SK-N-SH (cell line): ENCODE results near the gene EXOC4. TPM values are rescaled to one million over a fixed set of nuclear protein-coding genes. Genes with fewer than 3 reads are reported as not detected.

ENCODE experiments used
- CTCF ChIA-PET: fragments of 300-600, 350-600 bp; formaldehyde crosslinking; extraction: SDS; loops from one replicate; lab custom pipeline; 2021; lab: Yijun Ruan, JAX
- POLR2A ChIA-PET: fragments of 350-600 bp; sonication (Branson Sonifier 250); formaldehyde crosslinking; extraction: SDS; loops from one replicate; lab custom pipeline; 2020; ENCODE audit warnings: antibody characterized with exemption, inconsistent platforms; lab: Yijun Ruan, JAX
- DNase-seq: peaks from one replicate; pipeline ENCODE4 v3.0.0; 2012
- H2AFZ ChIP-seq: fragments of 200-600 bp; sonication (generic); 2 replicates; pipeline ENCODE4 v1.8.1; 2016; ENCODE audit warnings: antibody characterized with exemption, mild to moderate bottlenecking, low read depth
- H3F3A ChIP-seq: fragments of 200-600 bp; sonication (generic); replicated peaks from 2 replicates; pipeline ENCODE3; 2016; ENCODE audit warnings: antibody characterized with exemption, mild to moderate bottlenecking; ENCODE audit not compliant: insufficient read depth
- H3K27ac ChIP-seq, 2 experiments: fragments of 200-500 bp in 1 of 2; fragments of 200-600 bp in 1 of 2; sonication (Bioruptor generic) in 1 of 2; sonication (generic), shearing (Covaris generic) in 1 of 2; 2 replicates each; pipeline versions ENCODE4 v1.5.1 to v1.6.1; 2014 to 2016; ENCODE audit warnings: low read depth in 2 of 2, inconsistent platforms in 1 of 2, low read length in 1 of 2, mild to moderate bottlenecking in 1 of 2, mixed read lengths in 1 of 2
- H3K27me3 ChIP-seq: fragments of 200-600 bp; sonication (generic), shearing (Covaris generic); 2 replicates; pipeline ENCODE4 v1.6.1; 2016; ENCODE audit warnings: mixed run types; ENCODE audit not compliant: insufficient read depth
- H3K36me3 ChIP-seq, 2 experiments: fragments of 200-500 bp in 1 of 2; fragments of 200-600 bp in 1 of 2; sonication (Bioruptor generic) in 1 of 2; sonication (generic) in 1 of 2; replicated peaks in 1 of 2; 2 replicates each; pipeline versions ENCODE3 to v1.5.1; 2014 to 2016; ENCODE audit warnings: low read length in 1 of 2, mild to moderate bottlenecking in 1 of 2; ENCODE audit not compliant: insufficient read depth in 2 of 2, control insufficient read depth in 1 of 2
- H3K4me1 ChIP-seq, 2 experiments: fragments of 200-500 bp in 1 of 2; fragments of 200-600 bp in 1 of 2; sonication (Bioruptor generic) in 1 of 2; sonication (generic), shearing (Covaris generic) in 1 of 2; 2 replicates each; pipeline versions ENCODE4 v1.5.1 to v1.6.1; 2014 to 2016; ENCODE audit warnings: low read depth in 1 of 2, low read length in 1 of 2, mixed run types in 1 of 2; ENCODE audit not compliant: insufficient read depth in 2 of 2, control insufficient read depth in 1 of 2
- H3K4me2 ChIP-seq: fragments of 200-600 bp; sonication (generic), shearing (Covaris generic); 2 replicates; pipeline ENCODE4 v1.6.1; 2017; ENCODE audit warnings: mixed run types
- H3K4me3 ChIP-seq, 2 experiments: fragments of 200-500 bp in 1 of 2; fragments of 200-600 bp in 1 of 2; sonication (Bioruptor generic) in 1 of 2; sonication (generic), shearing (Covaris generic) in 1 of 2; 2 replicates each; pipeline versions ENCODE4 v1.5.1 to v1.8.1; 2014 to 2016; ENCODE audit warnings: low read depth in 2 of 2, inconsistent platforms in 1 of 2, low read length in 1 of 2, mild to moderate bottlenecking in 1 of 2, mixed read lengths in 1 of 2, moderate library complexity in 1 of 2
- H3K79me2 ChIP-seq: fragments of 200-600 bp; sonication (generic); 2 replicates; pipeline ENCODE4 v1.8.1; 2017; ENCODE audit warnings: mild to moderate bottlenecking; ENCODE audit not compliant: insufficient read depth
- H3K9ac ChIP-seq: fragments of 200-600 bp; sonication (generic); 2 replicates; pipeline ENCODE4 v1.6.1; 2017; ENCODE audit warnings: mixed run types
- H3K9me2 ChIP-seq: fragments of 200-600 bp; sonication (generic); 2 replicates; pipeline ENCODE4 v1.6.1; 2017; ENCODE audit warnings: mixed run types
- H3K9me3 ChIP-seq: fragments of 200-600 bp; sonication (generic); 2 replicates; pipeline ENCODE4 v1.6.1; 2017; ENCODE audit warnings: mixed run types, mild to moderate bottlenecking, moderate library complexity
- H4K20me1 ChIP-seq: fragments of 200-600 bp; sonication (generic); 2 replicates; pipeline ENCODE4 v1.6.1; 2017; ENCODE audit warnings: mild to moderate bottlenecking, mixed run types; ENCODE audit not compliant: insufficient read depth
- CHD2 ChIP-seq: fragments of 150-350 bp; IDR thresholded peaks from 2 replicates; pipeline ENCODE4 v1.6.1; 2018; ENCODE audit warnings: low read length; ENCODE audit not compliant: partially characterized antibody
- CTCF ChIP-seq: fragments of 200-600 bp; sonication (generic); IDR thresholded peaks from 2 replicates; pipeline ENCODE4 v1.6.1; 2017; ENCODE audit warnings: antibody characterized with exemption, mild to moderate bottlenecking, moderate library complexity
- EP300 ChIP-seq, 2 experiments: IDR thresholded peaks; 2 replicates each; pipeline versions ENCODE4 v1.4.0 to v1.6.1; 2012; ENCODE audit warnings: borderline replicate concordance in 1 of 2, low read depth in 1 of 2, low read length in 1 of 2
- FOXJ3 ChIP-seq: sonication (generic); formaldehyde crosslinking; IDR thresholded peaks from 2 replicates; pipeline ENCODE4 v1.5.1; 2020; ENCODE audit warnings: mild to moderate bottlenecking, missing genetic modification reagents
- GATA2 ChIP-seq: sonication (generic); formaldehyde crosslinking; IDR thresholded peaks from 2 replicates; pipeline ENCODE4 v1.5.0; 2020; ENCODE audit warnings: mild to moderate bottlenecking, missing genetic modification reagents
- MEF2A ChIP-seq: IDR thresholded peaks from 2 replicates; pipeline ENCODE4 v1.4.0; 2012; ENCODE audit warnings: low read depth, borderline replicate concordance
- MXI1 ChIP-seq: IDR thresholded peaks from 2 replicates; pipeline ENCODE4 v1.6.1; 2012; ENCODE audit warnings: mild to moderate bottlenecking, low read depth, low read length, improper control_type of control experiment
- NFIC ChIP-seq: IDR thresholded peaks from 2 replicates; pipeline ENCODE4 v1.4.0; 2012; ENCODE audit warnings: borderline replicate concordance
- POLR2AphosphoS5 ChIP-seq: IDR thresholded peaks from 2 replicates; pipeline ENCODE4 v1.6.1; 2012; ENCODE audit warnings: low read depth, low read length
- RAD21 ChIP-seq: IDR thresholded peaks from 2 replicates; pipeline ENCODE4 v1.6.1; 2012; ENCODE audit warnings: mild to moderate bottlenecking, low read length
- RFX5 ChIP-seq: IDR thresholded peaks from 2 replicates; pipeline ENCODE4 v1.6.1; 2012; ENCODE audit warnings: mild to moderate bottlenecking, improper control_type of control experiment, low read length
- TCF12 ChIP-seq: IDR thresholded peaks from 2 replicates; pipeline ENCODE4 v1.4.0; 2012
- USF1 ChIP-seq: IDR thresholded peaks from 2 replicates; pipeline ENCODE4 v1.4.0; 2012; ENCODE audit warnings: low read depth, borderline replicate concordance
- YY1 ChIP-seq: IDR thresholded peaks from 2 replicates; pipeline ENCODE4 v1.4.0; 2012; ENCODE audit warnings: low read depth, mild to moderate bottlenecking
- WGBS: methylation state at CpG from one replicate; pipeline ENCODE4 v1.1.6; 2017; ENCODE audit warnings: low lambda C conversion rate; 5-methylcytosine and 5-hydroxymethylcytosine counted together
- polyA plus RNA-seq, 3 experiments: library from polyadenylated mRNA; depleted of rRNA; stranded (reverse); fragments of >200 nt; gene quantifications; 2 replicates each; pipeline ENCODE4 v1.2.3, GENCODE V29; 2012

EXOC4 gene
- polyA plus RNA-seq, 1 of the 3 experiments (the other 2 are of a cell fraction) = 37.3 TPM

DNA sequence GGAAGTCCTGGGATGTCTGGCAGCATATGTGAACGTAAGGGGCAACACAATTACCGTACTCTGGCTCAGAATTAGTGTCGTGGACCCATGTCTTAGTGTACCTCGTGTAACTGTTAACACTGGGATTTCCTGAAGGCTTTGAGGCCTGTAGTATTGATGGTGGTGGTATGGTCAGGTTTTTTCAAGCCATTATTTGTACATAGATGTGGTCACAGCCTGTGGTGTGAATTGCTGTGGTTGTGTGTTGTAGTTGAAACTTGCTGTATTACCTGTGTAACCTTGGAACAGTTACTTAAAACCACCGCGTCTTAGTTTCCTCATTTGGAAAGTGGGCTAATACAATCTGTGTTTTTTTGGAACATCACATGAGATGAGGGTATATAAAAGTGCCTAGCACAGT lies 5.3 kb downstream of the EXOC4 start:
- CTCF ChIA-PET = interaction anchor here (0.8 kb wide), 1 partner anchor 15 kb away, joined by 3 read pairs; no protein-coding TSS in a partner anchor
- H3K27ac ChIP-seq = no peak overlapping the region
- TF ChIP-seq CTCF (no peak), RAD21 (no peak), RFX5 (no peak), FOXJ3 (CRISPR knock-in tag) (no peak), NFIC (no peak), TCF12 (no peak), MXI1 (no peak), USF1 (no peak), MEF2A (no peak), GATA2 (CRISPR knock-in tag) (no peak), POLR2AphosphoS5 (no peak)
- H3K4me2 ChIP-seq = no peak overlapping the region
- no peak overlapping the region for H3K9ac ChIP-seq
- POLR2A ChIA-PET = no interaction called here
- H3K9me3 ChIP-seq = no peaks in the 10 kb centered on the region
- no peaks in the 10 kb centered on the region for H3K27me3 ChIP-seq
- H3K4me1 ChIP-seq = peaks cover 0 to 7% of the 10 kb centered on the region in 2 experiments; a peak in 3 of 4 replicates
- H3K4me3 ChIP-seq = no peak overlapping the region
- H4K20me1 ChIP-seq = no peaks in the 10 kb centered on the region
- 97% methylated on average over 6 of the region's 6 CpGs for WGBS
- H3K36me3 ChIP-seq = peaks cover 0 to 2% of the 10 kb centered on the region in 2 experiments
- H3F3A ChIP-seq = no peaks in the 10 kb centered on the region
- DNase-seq = no peak
- no peak overlapping the region for H2AFZ ChIP-seq
- no peaks in the 10 kb centered on the region for H3K9me2 ChIP-seq
- H3K79me2 ChIP-seq = peaks cover 94% of the 10 kb centered on the region

- CTCF ChIA-PET = interaction anchor here (1.0 kb wide), 1 partner anchor 12 kb away, joined by 3 read pairs; no protein-coding TSS in a partner anchor
These were observed 12.9 kb downstream of the EXOC4 start for GRCh38 chr7:133265821-133266220.

More at GRCh38 chr7:133265821-133266220, 12.9 kb downstream of the EXOC4 start:
- H3K4me2 ChIP-seq = no peak overlapping the region
- H2AFZ ChIP-seq = no peak overlapping the region
- peaks cover 4 to 6% of the 10 kb centered on the region in 2 experiments for H3K36me3 ChIP-seq
- H3K4me3 ChIP-seq = no peak overlapping the region
- DNase-seq = no peak
- H3K27me3 ChIP-seq = no peaks in the 10 kb centered on the region
- H3K9me3 ChIP-seq = no peaks in the 10 kb centered on the region
- H3K79me2 ChIP-seq = peaks cover 61% of the 10 kb centered on the region
- POLR2A ChIA-PET = no interaction called here
- no peak overlapping the region for H3K27ac ChIP-seq
- no peaks in the 10 kb centered on the region for H3F3A ChIP-seq
- H4K20me1 ChIP-seq = no peaks in the 10 kb centered on the region
- no peak overlapping the region for H3K9ac ChIP-seq
- H3K4me1 ChIP-seq = peaks cover 0 to 2% of the 10 kb centered on the region in 2 experiments; a peak in 2 of 4 replicates
- no peaks in the 10 kb centered on the region for H3K9me2 ChIP-seq
- no peak for TF ChIP-seq RFX5
- no peak for TF ChIP-seq USF1
- TF ChIP-seq CHD2 = no peak
- no peak for TF ChIP-seq EP300 (IDR thresholded peaks at IDR 0.05; ENCODE audit: borderline replicate concordance in 1 of 2, low read depth in 1 of 2, low read length in 1 of 2)
- TF ChIP-seq GATA2 (CRISPR knock-in tag) = no peak
- TF ChIP-seq TCF12 = no peak
- TF ChIP-seq YY1 = no peak
- TF ChIP-seq, all 33 proteins: peak for 0
